Keratinocyte (primary cell): ENCODE measurements around the gene GCK. TPM values are rescaled to one million over a fixed set of nuclear protein-coding genes. Genes with fewer than 3 reads are reported as not detected.
"Not testable (repeated sequence)": the region's sequence is repeated elsewhere in the genome, so short reads cannot be mapped to it uniquely, and the experiment has no call there.

Experiments used
- DNase-seq: peaks from one replicate; pipeline ENCODE4 v3.0.0-alpha.2; 2011; ENCODE audit warnings: low read depth, missing footprints, low spot score
- FAIRE-seq: peaks from 2 replicates; lab custom pipeline; 2011; peaks lifted over from hg19 to GRCh38; lab: Jason Lieb, UNC
- H2AFZ ChIP-seq: 2 replicates; pipeline ENCODE4 v1.6.0; 2012; ENCODE audit warnings: low read length, control low read depth, inconsistent platforms; ENCODE audit not compliant: control insufficient read depth
- H3K27ac ChIP-seq: 2 replicates; pipeline ENCODE4 v1.5.1; 2011; ENCODE audit warnings: low read length; ENCODE audit not compliant: control insufficient read depth, insufficient read depth
- H3K27me3 ChIP-seq: 3 replicates; pipeline ENCODE4 v1.6.0; 2011; ENCODE audit warnings: low read length; ENCODE audit not compliant: control insufficient read depth, insufficient read depth; ENCODE audit errors: extremely low read depth
- H3K36me3 ChIP-seq, 2 experiments: 2 replicates in 1 of 2; 3 replicates in 1 of 2; pipeline ENCODE4 v1.5.1; 2011; ENCODE audit warnings: low read length in 2 of 2, mild to moderate bottlenecking in 1 of 2; ENCODE audit not compliant: control insufficient read depth in 2 of 2, insufficient read depth in 2 of 2; ENCODE audit errors: extremely low read depth in 1 of 2
- H3K4me1 ChIP-seq: 3 replicates; pipeline ENCODE4 v1.5.1; 2011; ENCODE audit warnings: low read length; ENCODE audit not compliant: control insufficient read depth, insufficient read depth; ENCODE audit errors: extremely low read depth
- H3K4me2 ChIP-seq: 3 replicates; pipeline ENCODE4 v1.6.0; 2011; ENCODE audit warnings: low read depth, low read length; ENCODE audit not compliant: control insufficient read depth, insufficient read depth; ENCODE audit errors: extremely low read depth
- H3K4me3 ChIP-seq, 3 experiments: fragments of 200-600 bp in 1 of 3; sonication (generic) in 1 of 3; 2 replicates in 2 of 3; 3 replicates in 1 of 3; pipeline ENCODE4 v1.5.1; 2011 to 2016; ENCODE audit warnings: low read length in 3 of 3, mild to moderate bottlenecking in 3 of 3, control low read depth in 2 of 3, inconsistent platforms in 1 of 3, low read depth in 1 of 3, mixed read lengths in 1 of 3, mixed run types in 1 of 3, moderate library complexity in 1 of 3; ENCODE audit not compliant: control insufficient read depth in 2 of 3, insufficient read depth in 2 of 3; ENCODE audit errors: extremely low read depth in 1 of 3
- H3K79me2 ChIP-seq: 2 replicates; pipeline ENCODE4 v1.6.0; 2012; ENCODE audit warnings: low read length; ENCODE audit not compliant: control insufficient read depth, insufficient read depth
- H3K9ac ChIP-seq: 3 replicates; pipeline ENCODE4 v1.6.0; 2011; ENCODE audit warnings: low read length; ENCODE audit not compliant: control insufficient read depth, insufficient read depth; ENCODE audit errors: extremely low read depth
- H3K9me1 ChIP-seq: 3 replicates; pipeline ENCODE4 v1.6.0; 2011; ENCODE audit warnings: low read length; ENCODE audit not compliant: control insufficient read depth, insufficient read depth; ENCODE audit errors: extremely low read depth
- H3K9me3 ChIP-seq: 2 replicates; pipeline ENCODE4 v1.5.1; 2012; ENCODE audit warnings: low read depth, low read length; ENCODE audit not compliant: control insufficient read depth
- H4K20me1 ChIP-seq: 3 replicates; pipeline ENCODE4 v1.6.0; 2011; ENCODE audit warnings: low read length; ENCODE audit not compliant: control insufficient read depth, insufficient read depth; ENCODE audit errors: extremely low read depth
- CTCF ChIP-seq, 3 experiments: IDR thresholded peaks in 1 of 3; conservative IDR thresholded peaks in 1 of 3; optimal IDR thresholded peaks in 1 of 3; 2 replicates in 2 of 3; 3 replicates in 1 of 3; pipeline versions ENCODE3 to v1.5.1; 2011; ENCODE audit warnings: low read length in 3 of 3, mild to moderate bottlenecking in 3 of 3, moderate library complexity in 2 of 3, control low read depth in 1 of 3, inconsistent platforms in 1 of 3; ENCODE audit not compliant: insufficient read depth in 2 of 3; ENCODE audit errors: extremely low read depth in 1 of 3
- EZH2 ChIP-seq: IDR thresholded peaks from one replicate; pipeline ENCODE4 v1.6.1; 2012; ENCODE audit warnings: inconsistent platforms, mild to moderate bottlenecking, low read length, moderate library complexity
- dilution Hi-C: fragments of 300-500 bp; cut with MboI; formaldehyde crosslinking; loops from one replicate; pipeline ENCODE4 v1.7.0; 2020; ENCODE audit warnings: low sequenced_read_pairs; ENCODE audit not compliant: extremely low pct_ligation_motif_present
- polyA plus RNA-seq, 5 experiments: library from polyadenylated mRNA; depleted of rRNA in 3 of 5; stranded (reverse) in 3 of 5; stranded (forward) in 1 of 5; unstranded in 1 of 5; fragments of >200 nt; gene quantifications; 1 replicate in 1 of 5; 2 replicates in 3 of 5; 3 replicates in 1 of 5; pipeline versions ENCODE4 v1.2.1 to v1.2.3, GENCODE V29; 2011 to 2012; ENCODE audit warnings: missing spikeins in 2 of 5, low read depth in 1 of 5, low replicate concordance in 1 of 5

GCK gene
- polyA plus RNA-seq, 1 donor (not counting 4 experiments of a cell fraction or from before 2014, with no cell fraction given) = not detected

- Histone ChIP-seq H3K9ac (no peak overlapping the region), H3K27me3 (no peaks in the 10 kb centered on the region), H3K4me2 (no peak overlapping the region), H4K20me1 (no peaks in the 10 kb centered on the region), H3K4me3 (no peak overlapping the region), H3K4me1 (no peaks in the 10 kb centered on the region), H3K9me1 (no peaks in the 10 kb centered on the region), H3K27ac (no peak overlapping the region), H2AFZ (no peak overlapping the region), H3K9me3 (no peaks in the 10 kb centered on the region), H3K36me3 (no peaks in the 10 kb centered on the region), H3K79me2 (no peaks in the 10 kb centered on the region)
- dilution Hi-C loops = no loop called here
- TF ChIP-seq CTCF (optimal IDR thresholded peaks at IDR 0.05 in 1 of 3, IDR thresholded peaks at IDR 0.05 in 1 of 3, conservative IDR thresholded peaks at IDR 0.05 in 1 of 3; ENCODE audit: extremely low read depth in 1 of 3, insufficient read depth in 2 of 3, low read length in 3 of 3) = no peak
- no peak for TF ChIP-seq EZH2
- DNase-seq = no peak
- FAIRE-seq = no peak
These were observed 60.3 kb downstream of the GCK start for GRCh38 chr7:44128721-44129582.

- no peaks in the 10 kb centered on the region for H3K9me3 ChIP-seq
- FAIRE-seq (no peak), DNase-seq (no peak)
- H3K9ac ChIP-seq = no peak overlapping the region
- H3K27me3 ChIP-seq = no peaks in the 10 kb centered on the region
- no peaks in the 10 kb centered on the region for H3K9me1 ChIP-seq
- peaks cover 4% of the 10 kb centered on the region for H3K4me1 ChIP-seq
- no peaks in the 10 kb centered on the region for H3K36me3 ChIP-seq
- no peaks in the 10 kb centered on the region for H4K20me1 ChIP-seq
- TF ChIP-seq EZH2 (no peak), CTCF (optimal IDR thresholded peaks at IDR 0.05 in 1 of 3, IDR thresholded peaks at IDR 0.05 in 1 of 3, conservative IDR thresholded peaks at IDR 0.05 in 1 of 3; ENCODE audit: extremely low read depth in 1 of 3, insufficient read depth in 2 of 3, low read length in 3 of 3) (no peak)
- no peak overlapping the region for H2AFZ ChIP-seq
- H3K79me2 ChIP-seq = peaks cover 9% of the 10 kb centered on the region
- no peak overlapping the region for H3K27ac ChIP-seq
- H3K4me3 ChIP-seq = no peak overlapping the region
- dilution Hi-C loops = no loop called here
- H3K4me2 ChIP-seq = no peak overlapping the region
These were observed 62.1 kb downstream of the GCK start for GRCh38 chr7:44127161-44127560.

GRCh38 chr7:44126574-44126973 lies 62.7 kb downstream of the GCK start:
- H3K27me3 ChIP-seq, DNase-seq, H3K36me3 ChIP-seq, H3K27ac ChIP-seq, FAIRE-seq, H3K9me3 ChIP-seq, H4K20me1 ChIP-seq, H3K4me2 ChIP-seq, H3K9me1 ChIP-seq, dilution Hi-C loops, H3K9ac ChIP-seq, H3K4me1 ChIP-seq, H3K4me3 ChIP-seq, H2AFZ ChIP-seq: not testable (repeated sequence)
- peaks cover 15% of the 10 kb centered on the region for H3K79me2 ChIP-seq
